Mucosa of rectum (tissue), 2 donors: Measurements from ENCODE around the gene ABCD2.

Source experiments
- H3K27ac ChIP-seq, 2 donors: one replicate each; pipeline ENCODE4 v1.7.0; 2013; ENCODE audit warnings: inconsistent platforms in 2 of 2, low read depth in 2 of 2, low read length in 2 of 2
- H3K27me3 ChIP-seq, 2 donors: one replicate each; pipeline ENCODE4 v1.7.0; 2013; ENCODE audit warnings: low read length in 2 of 2; ENCODE audit not compliant: control insufficient read depth in 2 of 2, insufficient read depth in 2 of 2
- H3K36me3 ChIP-seq, 2 donors: one replicate each; pipeline ENCODE4 v1.7.0; 2013; ENCODE audit warnings: low read length in 2 of 2; ENCODE audit not compliant: control insufficient read depth in 2 of 2, insufficient read depth in 2 of 2
- H3K4me1 ChIP-seq, 2 donors: one replicate each; pipeline ENCODE4 v1.7.0; 2013; ENCODE audit warnings: low read length in 2 of 2, mild to moderate bottlenecking in 1 of 2; ENCODE audit not compliant: control insufficient read depth in 2 of 2, insufficient read depth in 2 of 2
- H3K4me3 ChIP-seq, 2 donors: one replicate each; pipeline ENCODE4 v1.7.0; 2013; ENCODE audit warnings: low read length in 2 of 2
- H3K9ac ChIP-seq, 2 donors: one replicate each; pipeline ENCODE4 v1.7.0; 2013; ENCODE audit warnings: low read length in 2 of 2, low read depth in 1 of 2, mild to moderate bottlenecking in 1 of 2
- H3K9me3 ChIP-seq, 2 donors: one replicate each; pipeline ENCODE4 v1.7.0; 2013; ENCODE audit warnings: low read length in 2 of 2; ENCODE audit not compliant: control insufficient read depth in 2 of 2
- donor health status: healthy.
- donor health status: Normal muscosa, but diverticular disease.

The ABCD2 gene

DNA sequence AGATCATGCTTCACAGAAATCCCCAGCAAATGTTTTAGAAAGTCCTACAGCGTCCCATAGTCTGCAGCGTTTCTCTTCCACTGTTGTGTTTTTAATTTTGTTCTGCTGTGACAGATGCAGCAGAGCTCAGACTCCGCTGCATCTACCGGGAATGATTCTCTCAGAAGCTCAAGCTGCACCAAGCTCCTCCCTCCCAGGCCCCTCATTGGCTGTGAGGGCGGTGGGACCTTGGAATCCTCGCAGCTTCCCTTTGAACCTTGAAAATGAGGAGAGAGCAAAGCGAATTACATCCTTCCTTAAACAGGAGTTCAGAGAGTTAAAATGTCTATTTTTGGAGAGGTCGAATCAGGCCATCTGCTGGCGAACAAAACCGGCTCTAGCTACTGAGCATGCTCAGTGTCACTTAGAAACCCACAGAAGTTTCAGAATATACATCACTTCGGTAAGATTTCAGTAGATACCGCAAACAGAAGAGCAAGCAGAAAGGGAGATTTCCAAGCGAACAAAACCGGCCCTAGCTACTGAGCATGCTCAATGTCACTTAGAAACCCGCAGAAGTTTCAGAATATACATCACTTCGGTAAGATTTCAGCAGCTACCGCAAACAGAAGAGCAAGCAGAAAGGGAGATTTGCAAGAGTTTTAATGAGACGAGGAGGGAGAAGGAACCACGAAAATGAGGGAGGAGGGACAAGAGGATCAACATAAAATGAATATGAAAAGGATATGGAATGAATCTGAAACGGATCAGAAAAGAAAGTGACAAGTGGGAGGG, at the start of gene ABCD2:
Gene ABCD2, minus strand, starts transcription at position 144 of the 774 bp plus-strand sequence. CDS start 188 bp downstream, outside the sequence.
- H3K9ac ChIP-seq: peak within 1 kb of the TSS; percentile 46 to 52
- H3K4me1 ChIP-seq: peaks cover 0 to 6% of the 10 kb centered on the region in 2 donors
- H3K27ac ChIP-seq: peak within 1 kb of the TSS; percentile 61 to 72
- no peaks in the 10 kb centered on the region for H3K36me3 ChIP-seq
- H3K9me3 ChIP-seq: no peaks in the 10 kb centered on the region
- H3K27me3 ChIP-seq: no peaks in the 10 kb centered on the region
- peak within 1 kb of the TSS; percentile 64 to 81 for H3K4me3 ChIP-seq

GRCh38 chr12:39660101-39660500, 40.5 kb upstream of the ABCD2 start:
- Histone ChIP-seq H3K4me3 (no peak overlapping the region), H3K27ac (no peak overlapping the region), H3K4me1 (no peaks in the 10 kb centered on the region), H3K9me3 (no peaks in the 10 kb centered on the region), H3K27me3 (no peaks in the 10 kb centered on the region), H3K9ac (no peak overlapping the region), H3K36me3 (no peaks in the 10 kb centered on the region)

DNA sequence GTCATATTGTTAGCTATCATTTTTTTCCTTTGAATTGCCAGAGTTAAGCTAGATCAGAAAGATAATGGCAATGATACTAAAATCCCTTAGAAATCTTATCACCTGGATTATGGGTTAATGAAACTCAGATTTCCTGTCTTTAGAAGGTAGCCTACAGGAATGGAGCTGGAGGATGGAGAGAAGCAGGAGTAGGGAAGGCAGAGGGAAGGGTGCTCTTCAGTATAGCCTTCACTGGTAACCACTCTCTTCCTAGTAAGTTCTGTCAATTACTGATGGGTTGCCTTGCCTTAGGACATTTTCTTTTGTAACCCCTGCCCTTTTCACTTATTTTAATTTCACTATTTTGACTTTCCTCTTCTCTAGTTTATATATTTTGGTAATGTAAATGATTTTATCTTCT, 27.8 kb upstream of the ABCD2 start:
- H3K9me3 ChIP-seq: no peaks in the 10 kb centered on the region
- H3K27me3 ChIP-seq: no peaks in the 10 kb centered on the region
- no peak overlapping the region for H3K27ac ChIP-seq
- no peak overlapping the region for H3K4me3 ChIP-seq
- no peak overlapping the region for H3K9ac ChIP-seq
- no peaks in the 10 kb centered on the region for H3K36me3 ChIP-seq
- H3K4me1 ChIP-seq: no peaks in the 10 kb centered on the region

DNA sequence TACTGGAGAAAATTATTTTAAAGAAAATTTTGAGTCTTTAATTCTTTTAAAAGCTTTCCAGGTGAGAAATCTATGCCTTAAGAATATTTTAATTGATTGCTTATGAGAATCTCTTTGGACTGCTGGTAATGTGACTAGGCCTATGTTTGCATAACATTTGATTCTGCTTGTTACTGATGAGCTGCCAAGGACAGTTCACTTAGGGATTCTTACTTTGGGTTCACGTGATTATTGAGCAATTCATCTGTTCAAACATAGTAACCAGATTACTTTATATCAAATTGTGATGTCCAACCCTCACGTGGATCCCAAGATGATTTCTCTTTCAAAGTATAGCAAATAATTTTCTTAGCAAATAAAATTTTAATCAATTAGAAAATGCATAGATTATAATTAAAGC, 27.4 kb upstream of the ABCD2 start:
- Histone ChIP-seq H3K27me3 (no peaks in the 10 kb centered on the region), H3K9me3 (no peaks in the 10 kb centered on the region), H3K9ac (no peak overlapping the region), H3K27ac (no peak overlapping the region), H3K4me3 (no peak overlapping the region), H3K36me3 (no peaks in the 10 kb centered on the region), H3K4me1 (no peaks in the 10 kb centered on the region)

DNA sequence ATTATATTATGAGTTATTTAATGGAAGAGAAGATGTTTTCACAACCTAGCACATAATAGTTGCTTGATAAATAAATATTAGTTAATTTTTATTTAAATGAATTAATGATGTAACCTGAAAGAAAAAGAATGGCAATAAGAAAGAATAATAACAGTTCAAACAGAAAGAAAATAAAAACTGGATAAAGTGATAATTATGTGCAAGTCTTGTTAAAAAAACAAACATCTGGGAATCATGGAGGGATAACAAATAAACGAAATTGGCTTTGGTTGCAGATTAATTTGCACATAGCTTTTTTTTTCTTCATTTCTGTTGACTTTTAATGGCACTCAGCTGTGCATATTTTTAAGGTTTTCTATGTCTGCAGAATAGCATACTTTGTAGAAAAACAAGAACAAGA, 23.4 kb upstream of the ABCD2 start:
- Histone ChIP-seq H3K27me3 (no peaks in the 10 kb centered on the region), H3K9ac (no peak overlapping the region), H3K36me3 (no peaks in the 10 kb centered on the region), H3K9me3 (no peaks in the 10 kb centered on the region), H3K27ac (no peak overlapping the region), H3K4me1 (no peaks in the 10 kb centered on the region), H3K4me3 (no peak overlapping the region)

GRCh38 chr12:39638840-39639239, 19.2 kb upstream of the ABCD2 start:
- Histone ChIP-seq H3K27me3 (no peaks in the 10 kb centered on the region), H3K27ac (no peak overlapping the region), H3K4me3 (no peak overlapping the region), H3K36me3 (no peaks in the 10 kb centered on the region), H3K4me1 (no peaks in the 10 kb centered on the region), H3K9me3 (no peaks in the 10 kb centered on the region), H3K9ac (no peak overlapping the region)

- no peaks in the 10 kb centered on the region for H3K27me3 ChIP-seq
- no peak overlapping the region for H3K9ac ChIP-seq
- no peak overlapping the region for H3K27ac ChIP-seq
- no peaks in the 10 kb centered on the region for H3K9me3 ChIP-seq
- H3K4me1 ChIP-seq: no peaks in the 10 kb centered on the region
- H3K36me3 ChIP-seq: no peaks in the 10 kb centered on the region
- no peak overlapping the region for H3K4me3 ChIP-seq
Observed at GRCh38 chr12:39638178-39638577, 18.6 kb upstream of the ABCD2 start.

GRCh38 chr12:39632670-39633069, 13.1 kb upstream of the ABCD2 start:
- Histone ChIP-seq H3K4me1 (no peaks in the 10 kb centered on the region), H3K4me3 (no peak overlapping the region), H3K9ac (no peak overlapping the region), H3K36me3 (no peaks in the 10 kb centered on the region), H3K9me3 (no peaks in the 10 kb centered on the region), H3K27ac (no peak overlapping the region), H3K27me3 (no peaks in the 10 kb centered on the region)

GRCh38 chr12:39628836-39629235, 9.2 kb upstream of the ABCD2 start:
- Histone ChIP-seq H3K27ac (no peak overlapping the region), H3K4me3 (no peak overlapping the region), H3K4me1 (no peaks in the 10 kb centered on the region), H3K27me3 (no peaks in the 10 kb centered on the region), H3K9me3 (no peaks in the 10 kb centered on the region), H3K36me3 (no peaks in the 10 kb centered on the region), H3K9ac (no peak overlapping the region)

- Histone ChIP-seq H3K27me3 (no peaks in the 10 kb centered on the region), H3K4me1 (no peaks in the 10 kb centered on the region), H3K27ac (no peak overlapping the region), H3K36me3 (no peaks in the 10 kb centered on the region), H3K9me3 (no peaks in the 10 kb centered on the region), H3K4me3 (no peak overlapping the region), H3K9ac (no peak overlapping the region)
Observed at GRCh38 chr12:39627914-39628313, 8.3 kb upstream of the ABCD2 start.
